ENCODE results near the gene PRRT1B. TPM values are rescaled to one million over a fixed set of nuclear protein-coding genes. Genes with fewer than 3 reads are reported as not detected.
A peak's percentile ranks its signal among the peaks of the same experiment; 100 is the strongest.

Gene PRRT1B
- total and polyA plus RNA-seq, 2 experiments from 2014 or later, result not detected

GRCh38 chr9:131608493-131609037 is 63.2 kb downstream of the PRRT1B start:
- no peaks in the 10 kb centered on the region for H3K9me2 ChIP-seq (ENCODE audit: insufficient read depth)
- no peaks in the 10 kb centered on the region for H3K27me3 ChIP-seq (replicated peaks; ENCODE audit: insufficient read depth)
- WGBS, 2 experiments (ENCODE audit: low coverage in 1 of 2, low lambda C conversion rate in 2 of 2, missing lambda C conversion rate in 2 of 2), result 3% methylated on average over 12 of the region's 12 CpGs
- no peaks in the 10 kb centered on the region for H3K36me3 ChIP-seq (ENCODE audit: low read depth)
- TF ChIP-seq EZH2 (IDR thresholded peaks at IDR 0.05; ENCODE audit: insufficient read depth, poor library complexity, severe bottlenecking) (no peak), EZH2phosphoT487 (IDR thresholded peaks at IDR 0.05; ENCODE audit: insufficient read depth, low read depth) (no peak)
- peaks cover 44% of the 10 kb centered on the region for H3F3A ChIP-seq (ENCODE audit: insufficient read depth)
- H3K4me3 ChIP-seq, result peak overlapping the region; percentile 43
- peak overlapping the region; percentile 57 for H3K4me2 ChIP-seq (ENCODE audit: unreplicated experiment)
- H3K79me2 ChIP-seq (ENCODE audit: insufficient read depth), result no peaks in the 10 kb centered on the region
- H3K27ac ChIP-seq, result peak overlapping the region; percentile 77
- H4K20me1 ChIP-seq (ENCODE audit: insufficient read depth), result no peaks in the 10 kb centered on the region
- peak overlapping the region; percentile 47; the same call in 1 of the 2 replicates for H2AFZ ChIP-seq
- in situ Hi-C loops (cut with MboI), result loop anchor here (25.0 kb wide), 1 partner anchor 654 kb away; no protein-coding TSS in a partner anchor
- H3K4me1 ChIP-seq (ENCODE audit: insufficient read depth), result peaks cover 30% of the 10 kb centered on the region
- peak; percentile 94 for DNase-seq
- H3K9ac ChIP-seq, result peak overlapping the region; percentile 60
- no peaks in the 10 kb centered on the region for H3K9me3 ChIP-seq (ENCODE audit: low read depth)

Other genes starting within 250 kb of the PRRT1B start
- gene PRRC2B, start 151.4 kb upstream of the PRRT1B start, total RNA-seq (2014; rRNA removed; shearing (Covaris generic)), result 53.7 and 68.3 TPM in 2 replicates
- gene PRRC2B, start 151.4 kb upstream of the PRRT1B start, polyA plus RNA-seq (2016; fragmentation: Nextera tagmentation; extraction: Ambion mirVana), result 25.2 and 30.9 TPM in 2 replicates
- gene POMT1, start 42.6 kb upstream of the PRRT1B start, total RNA-seq (2014; rRNA removed; shearing (Covaris generic)), result 32.9 and 46.0 TPM in 2 replicates
- gene POMT1, start 42.6 kb upstream of the PRRT1B start, polyA plus RNA-seq (2016; fragmentation: Nextera tagmentation; extraction: Ambion mirVana), result 28.4 and 29.4 TPM in 2 replicates
- gene UCK1, start 14.3 kb upstream of the PRRT1B start, total RNA-seq (2014; rRNA removed; shearing (Covaris generic)), result 22.0 and 31.3 TPM in 2 replicates
- 22.6 and 24.7 TPM in 2 replicates for gene UCK1, start 14.3 kb upstream of the PRRT1B start, polyA plus RNA-seq (2016; fragmentation: Nextera tagmentation; extraction: Ambion mirVana)
- gene RAPGEF1, start 194.6 kb downstream of the PRRT1B start, total RNA-seq (2014; rRNA removed; shearing (Covaris generic)), result 21.1 and 24.1 TPM in 2 replicates
- gene RAPGEF1, start 194.6 kb downstream of the PRRT1B start, polyA plus RNA-seq (2016; fragmentation: Nextera tagmentation; extraction: Ambion mirVana), result 3.3 and 3.4 TPM in 2 replicates